ENCODE data around the gene UBASH3A. TPM values are rescaled to one million over a fixed set of nuclear protein-coding genes. Genes with fewer than 3 reads are reported as not detected.

UBASH3A gene
- total and polyA plus RNA-seq, 2 donors (not counting 1 experiment from before 2014, with no cell fraction given), result 0.12 to 0.33 TPM

DNA sequence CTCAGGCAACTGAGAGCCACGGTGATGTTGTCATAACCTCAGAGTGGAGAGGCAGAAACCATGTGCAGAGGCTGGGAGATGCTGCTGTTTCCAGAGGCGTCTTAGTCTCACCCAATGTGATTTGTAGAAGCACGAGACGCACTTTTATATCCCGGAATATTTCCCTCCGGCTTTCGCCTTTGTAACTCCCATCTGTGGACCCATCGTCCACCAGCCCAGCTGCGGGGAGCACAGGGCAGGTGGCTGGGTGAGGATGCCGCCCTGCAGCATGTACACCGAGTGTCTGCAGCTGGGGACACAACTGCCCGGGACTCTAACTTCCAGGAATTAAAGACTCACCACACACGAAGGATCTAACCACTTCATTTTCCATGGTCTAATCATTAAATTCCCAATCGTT is 43.5 kb downstream of the UBASH3A start:
- DNase-seq (no peak), ATAC-seq (ENCODE audit: low read depth) (no peak)
- Histone ChIP-seq H3K27me3 (replicated peaks in 1 of 4; ENCODE audit: control extremely low read depth in 1 of 4, control insufficient read depth in 3 of 4, insufficient read depth in 4 of 4, low read length in 3 of 4) (peaks cover 0 to 11% (median 0%) of the 10 kb centered on the region in 4 experiments), H3K36me3 (replicated peaks in 1 of 2; ENCODE audit: control extremely low read depth in 1 of 2, control insufficient read depth in 1 of 2, extremely low read depth in 1 of 2, insufficient read depth in 2 of 2, low read length in 1 of 2) (no peaks in the 10 kb centered on the region), H3K9me3 (ENCODE audit: control extremely low read depth in 1 of 3, control insufficient read depth in 2 of 3, insufficient read depth in 1 of 3, low read length in 2 of 3) (no peaks in the 10 kb centered on the region), H4K20me1 (ENCODE audit: control insufficient read depth, insufficient read depth, low read length, poor library complexity, severe bottlenecking) (no peaks in the 10 kb centered on the region), H3K4me3 (ENCODE audit: control extremely low read depth in 1 of 5, extremely low read depth in 1 of 5, insufficient read depth in 1 of 5, low read depth in 2 of 5, low read length in 4 of 5) (no peak overlapping the region), H3K9ac (ENCODE audit: low read length) (no peak overlapping the region), H3K27ac (ENCODE audit: low read length in 2 of 2) (no peak overlapping the region), H3K4me1 (ENCODE audit: control insufficient read depth in 2 of 2, insufficient read depth in 2 of 2, low read length in 2 of 2) (peaks cover 0 to 9% of the 10 kb centered on the region in 2 donors), H2AFZ (ENCODE audit: insufficient read depth, low read depth, low read length, poor library complexity, severe bottlenecking) (no peak overlapping the region), H3K79me2 (ENCODE audit: control insufficient read depth, insufficient read depth, low read length) (no peaks in the 10 kb centered on the region), H3K4me2 (replicated peaks; ENCODE audit: low read depth, low read length, poor library complexity, severe bottlenecking) (no peak overlapping the region)
- H3K27me3 Mint-ChIP-seq, result peaks cover 8% of the 10 kb centered on the region
- H3K9me3 Mint-ChIP-seq (ENCODE audit: insufficient read depth), result no peaks in the 10 kb centered on the region
- ChIA-PET POLR2A (no interaction called here), CTCF (interaction anchor here (1.3 kb wide), 1 partner anchor 106 kb away, joined by 5 read pairs; no protein-coding TSS in a partner anchor)
- H3K27ac Mint-ChIP-seq, result no peak overlapping the region
- WGBS (ENCODE audit: insufficient coverage), result 94% methylated on average over 13 of the region's 14 CpGs
- intact Hi-C loops (cut with micrococcal nuclease), result no loop called here
- H3K4me1 Mint-ChIP-seq, result peaks cover 6% of the 10 kb centered on the region
- no peak overlapping the region for H3K4me3 Mint-ChIP-seq
- TF ChIP-seq EZH2 (IDR thresholded peaks at IDR 0.05; ENCODE audit: borderline replicate concordance, insufficient read depth, low read depth, low read length, poor library complexity, severe bottlenecking), result no peak
- TF ChIP-seq, protein P1, sequence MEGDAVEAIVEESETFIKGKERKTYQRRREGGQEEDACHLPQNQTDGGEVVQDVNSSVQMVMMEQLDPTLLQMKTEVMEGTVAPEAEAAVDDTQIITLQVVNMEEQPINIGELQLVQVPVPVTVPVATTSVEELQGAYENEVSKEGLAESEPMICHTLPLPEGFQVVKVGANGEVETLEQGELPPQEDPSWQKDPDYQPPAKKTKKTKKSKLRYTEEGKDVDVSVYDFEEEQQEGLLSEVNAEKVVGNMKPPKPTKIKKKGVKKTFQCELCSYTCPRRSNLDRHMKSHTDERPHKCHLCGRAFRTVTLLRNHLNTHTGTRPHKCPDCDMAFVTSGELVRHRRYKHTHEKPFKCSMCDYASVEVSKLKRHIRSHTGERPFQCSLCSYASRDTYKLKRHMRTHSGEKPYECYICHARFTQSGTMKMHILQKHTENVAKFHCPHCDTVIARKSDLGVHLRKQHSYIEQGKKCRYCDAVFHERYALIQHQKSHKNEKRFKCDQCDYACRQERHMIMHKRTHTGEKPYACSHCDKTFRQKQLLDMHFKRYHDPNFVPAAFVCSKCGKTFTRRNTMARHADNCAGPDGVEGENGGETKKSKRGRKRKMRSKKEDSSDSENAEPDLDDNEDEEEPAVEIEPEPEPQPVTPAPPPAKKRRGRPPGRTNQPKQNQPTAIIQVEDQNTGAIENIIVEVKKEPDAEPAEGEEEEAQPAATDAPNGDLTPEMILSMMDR (IDR thresholded peaks at IDR 0.05), result no peak

DNA sequence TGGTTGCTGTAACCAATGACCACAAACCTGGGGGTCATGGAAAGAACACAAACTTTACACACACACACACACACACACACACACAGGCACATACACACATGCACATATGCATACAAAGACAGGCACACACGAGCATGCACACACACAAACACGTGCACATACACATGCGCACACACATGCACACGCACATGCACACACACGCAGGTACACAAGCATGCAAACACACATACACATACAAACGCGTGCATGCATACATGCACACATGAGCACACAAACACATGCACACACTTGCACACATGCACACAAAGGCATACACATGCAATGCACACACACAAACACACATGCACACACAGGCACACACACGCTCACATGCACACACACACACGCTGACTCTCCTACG is 44.0 kb downstream of the UBASH3A start:
- ATAC-seq (ENCODE audit: low read depth), result no peak
- H3K27me3 Mint-ChIP-seq, result peaks cover 8% of the 10 kb centered on the region
- 95% methylated on average over 10 of the region's 10 CpGs for WGBS (ENCODE audit: insufficient coverage)

More for the DNA sequence above, 44.0 kb downstream of the UBASH3A start:
- Histone ChIP-seq H3K9ac (ENCODE audit: low read length) (no peak overlapping the region), H3K36me3 (replicated peaks in 1 of 2; ENCODE audit: control extremely low read depth in 1 of 2, control insufficient read depth in 1 of 2, extremely low read depth in 1 of 2, insufficient read depth in 2 of 2, low read length in 1 of 2) (no peaks in the 10 kb centered on the region), H3K79me2 (ENCODE audit: control insufficient read depth, insufficient read depth, low read length) (no peaks in the 10 kb centered on the region), H3K9me3 (ENCODE audit: control extremely low read depth in 1 of 3, control insufficient read depth in 2 of 3, insufficient read depth in 1 of 3, low read length in 2 of 3) (no peaks in the 10 kb centered on the region), H3K27ac (ENCODE audit: low read length in 2 of 2) (no peak overlapping the region), H3K4me1 (ENCODE audit: control insufficient read depth in 2 of 2, insufficient read depth in 2 of 2, low read length in 2 of 2) (peaks cover 0 to 9% of the 10 kb centered on the region in 2 donors), H3K4me3 (ENCODE audit: control extremely low read depth in 1 of 5, extremely low read depth in 1 of 5, insufficient read depth in 1 of 5, low read depth in 2 of 5, low read length in 4 of 5) (no peak overlapping the region), H3K4me2 (replicated peaks; ENCODE audit: low read depth, low read length, poor library complexity, severe bottlenecking) (no peak overlapping the region), H2AFZ (ENCODE audit: insufficient read depth, low read depth, low read length, poor library complexity, severe bottlenecking) (no peak overlapping the region), H4K20me1 (ENCODE audit: control insufficient read depth, insufficient read depth, low read length, poor library complexity, severe bottlenecking) (no peaks in the 10 kb centered on the region), H3K27me3 (replicated peaks in 1 of 4; ENCODE audit: control extremely low read depth in 1 of 4, control insufficient read depth in 3 of 4, insufficient read depth in 4 of 4, low read length in 3 of 4) (peaks cover 0 to 14% (median 0%) of the 10 kb centered on the region in 4 experiments)
- TF ChIP-seq EZH2 (IDR thresholded peaks at IDR 0.05; ENCODE audit: borderline replicate concordance, insufficient read depth, low read depth, low read length, poor library complexity, severe bottlenecking), result no peak
- TF ChIP-seq, protein P1 (IDR thresholded peaks at IDR 0.05), result no peak
- H3K4me3 Mint-ChIP-seq, result no peak overlapping the region
- no peak overlapping the region for H3K27ac Mint-ChIP-seq
- no peak for DNase-seq
- no peaks in the 10 kb centered on the region for H3K9me3 Mint-ChIP-seq (ENCODE audit: insufficient read depth)
- ChIA-PET CTCF (interaction anchor here (1.5 kb wide), 1 partner anchor 109 kb away, joined by 3 read pairs; no protein-coding TSS in a partner anchor), POLR2A (no interaction called here)
- intact Hi-C loops (cut with micrococcal nuclease), result no loop called here
- H3K4me1 Mint-ChIP-seq, result peaks cover 6% of the 10 kb centered on the region

Data from B cell (primary cell).